HG03442 (cell line): ENCODE results near the gene NMRK2.
"Not testable (repeated sequence)": the region's sequence is repeated elsewhere in the genome, so short reads cannot be mapped to it uniquely, and the experiment has no call there.

Experiments
- ATAC-seq: cut with Tn5 transposase; IDR thresholded peaks from one replicate; pipeline ENCODE4 v1.9.1; 2021; ENCODE audit warnings: mild to moderate bottlenecking, moderate library complexity; ENCODE audit not compliant: unreplicated experiment

NMRK2 gene, protein sequence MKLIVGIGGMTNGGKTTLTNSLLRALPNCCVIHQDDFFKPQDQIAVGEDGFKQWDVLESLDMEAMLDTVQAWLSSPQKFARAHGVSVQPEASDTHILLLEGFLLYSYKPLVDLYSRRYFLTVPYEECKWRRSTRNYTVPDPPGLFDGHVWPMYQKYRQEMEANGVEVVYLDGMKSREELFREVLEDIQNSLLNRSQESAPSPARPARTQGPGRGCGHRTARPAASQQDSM

DNA sequence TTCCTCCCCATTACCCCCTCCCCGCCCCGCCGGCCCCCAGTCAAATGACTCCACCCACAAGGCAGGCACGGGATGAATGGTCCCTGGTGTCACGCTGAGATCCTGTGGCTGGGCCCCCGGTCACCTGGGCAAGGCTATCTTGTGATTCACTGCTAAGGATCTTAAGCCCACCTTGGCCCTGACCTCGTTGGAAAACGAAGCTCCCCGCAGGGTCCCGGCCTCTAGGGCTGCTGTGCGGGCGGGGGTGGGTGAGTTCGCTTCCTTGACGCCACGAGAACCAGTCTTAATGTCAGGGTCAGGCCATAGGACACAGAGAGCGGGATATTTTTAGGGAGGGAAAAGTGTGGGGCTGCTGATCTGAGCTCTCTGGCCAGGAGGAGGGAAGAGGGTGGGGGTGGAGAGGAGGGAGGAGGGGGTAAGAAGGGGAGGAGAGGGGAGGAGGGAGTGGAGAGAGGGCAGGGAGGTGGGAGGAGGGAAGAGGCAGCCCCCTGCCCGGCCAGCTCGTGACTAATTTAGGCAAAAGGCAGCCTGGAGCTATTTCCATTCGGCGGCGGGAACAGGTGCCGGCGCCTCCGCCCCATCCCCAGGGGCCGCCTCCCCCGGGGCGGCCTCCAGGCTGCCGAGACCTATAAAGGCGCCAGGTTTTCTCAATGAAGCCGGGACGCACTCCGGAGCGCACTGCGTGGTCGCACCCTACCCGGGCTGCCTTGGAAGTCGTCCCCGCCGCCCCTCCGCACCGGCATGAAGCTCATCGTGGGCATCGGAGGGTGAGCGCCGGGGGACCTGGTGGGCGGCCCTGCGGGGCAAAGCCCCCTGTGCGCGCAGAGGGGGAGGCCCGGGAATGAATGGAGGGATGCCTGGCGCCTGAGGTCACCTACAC is at the start of gene NMRK2:
Gene NMRK2 (plus strand): TSS at position 139 of the 880 bp plus-strand sequence. CDS start 603 bp downstream, at position 742.
- ATAC-seq, result no peak

DNA sequence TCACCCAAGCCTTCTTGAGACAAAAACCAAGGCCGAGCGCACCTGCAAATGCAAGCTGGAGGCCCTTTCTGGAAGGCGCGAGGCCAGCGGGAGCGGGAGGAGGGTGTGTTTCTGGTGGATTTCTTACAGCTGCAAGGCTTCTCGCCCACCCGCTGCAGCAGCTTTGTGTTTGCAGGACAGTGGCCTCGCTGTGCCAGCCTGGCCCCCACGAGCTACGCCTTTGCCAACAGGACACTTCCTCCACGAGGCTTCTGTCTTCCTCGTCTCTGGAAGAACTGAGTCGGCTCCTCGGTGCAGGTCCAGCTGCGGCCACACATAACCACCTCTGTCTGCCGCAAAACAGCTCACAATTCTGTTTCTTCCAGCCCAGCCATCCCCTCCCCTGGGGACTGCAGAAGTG is 42.3 kb upstream of the NMRK2 start:
- ATAC-seq, result no peak

DNA sequence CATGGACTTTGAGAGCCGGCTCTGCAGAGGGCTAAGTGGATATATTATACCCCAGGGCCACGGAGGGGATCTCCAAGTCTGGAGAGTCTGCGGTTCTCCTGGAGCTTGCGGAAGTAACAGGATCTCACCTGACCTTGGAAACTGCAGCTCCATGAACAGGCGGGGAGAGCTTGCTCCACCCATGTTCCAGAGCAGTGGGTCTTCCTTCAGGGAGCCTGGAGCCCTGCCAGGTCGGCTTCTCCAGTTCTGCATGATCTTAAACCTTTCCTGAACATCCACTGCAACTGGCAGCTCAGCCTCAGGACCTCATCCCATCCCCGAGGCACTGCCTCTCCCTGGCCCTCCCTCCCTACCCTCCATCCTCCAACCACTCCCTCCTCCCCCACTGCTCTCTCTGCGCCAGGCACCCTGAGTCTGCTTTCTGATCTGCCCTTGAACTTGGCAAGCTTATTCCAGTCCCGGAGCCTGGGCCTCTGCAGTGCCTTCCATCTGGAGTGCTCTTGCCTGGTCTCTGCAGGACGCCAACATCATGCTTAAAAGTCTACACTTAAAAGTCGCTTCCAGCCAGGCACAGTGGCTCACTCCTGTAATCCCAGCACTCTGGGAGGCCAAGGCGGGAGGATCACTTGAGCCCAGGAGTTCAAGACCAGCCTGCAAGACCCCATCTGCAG is 39.2 kb upstream of the NMRK2 start:
- ATAC-seq, result no peak

DNA sequence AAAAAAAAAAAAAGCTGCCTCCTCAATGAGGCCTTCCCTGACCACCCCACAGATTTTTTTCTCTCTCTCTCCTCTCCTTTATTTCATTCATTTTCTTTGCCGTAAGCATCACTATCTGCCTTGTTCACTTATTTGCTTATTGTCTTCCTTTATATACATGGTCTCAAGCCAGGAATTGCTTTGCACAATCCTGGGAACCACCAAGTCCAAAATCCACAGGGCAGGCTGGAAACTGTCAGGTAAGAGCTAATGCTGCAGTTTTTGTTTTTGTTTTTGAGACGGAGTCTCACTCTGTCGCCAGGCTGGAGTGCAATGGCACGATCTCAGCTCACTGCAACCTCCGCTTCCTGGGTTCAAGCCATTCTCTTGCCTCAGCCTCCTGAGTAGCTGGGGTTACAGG is 37.9 kb upstream of the NMRK2 start:
- not testable (repeated sequence) for ATAC-seq

DNA sequence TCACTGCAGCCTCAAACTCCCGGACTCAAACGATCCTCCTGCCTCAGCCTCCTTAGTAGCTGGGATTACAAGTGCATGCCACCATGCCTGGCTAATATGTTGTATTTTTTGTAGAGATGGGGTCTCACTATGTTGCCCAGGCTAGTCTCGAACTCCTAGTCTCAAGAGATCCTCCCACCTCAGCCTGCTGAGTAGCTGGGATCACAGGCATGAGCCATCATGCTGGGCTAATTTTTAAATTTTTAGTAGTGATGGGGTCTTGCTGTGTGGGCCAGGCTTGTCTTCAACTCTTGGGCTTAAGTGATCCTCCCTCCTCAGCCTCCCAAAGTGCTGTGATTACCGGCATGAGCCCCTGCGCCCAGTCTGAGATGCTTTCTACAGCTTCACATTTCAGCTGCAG is 37.1 kb upstream of the NMRK2 start:
- no peak for ATAC-seq

DNA sequence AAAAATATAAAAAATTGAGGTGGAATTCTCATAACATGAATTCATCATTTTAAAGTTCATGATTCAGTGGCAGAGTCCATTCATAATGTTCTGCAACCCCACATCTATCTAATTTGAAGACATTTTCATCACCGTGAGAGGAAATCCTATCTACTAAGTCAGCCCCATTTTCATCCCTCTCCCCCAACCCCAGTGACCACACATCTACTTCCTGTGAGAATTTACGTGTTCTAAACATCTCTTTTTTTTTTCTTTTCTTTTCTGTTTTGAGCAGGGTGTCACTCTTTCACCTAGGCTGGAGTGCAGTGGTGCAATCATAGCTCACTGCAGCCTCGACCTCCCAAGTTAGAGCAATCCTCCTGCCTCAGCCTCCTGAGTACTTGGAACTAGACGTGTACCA is 34.9 kb upstream of the NMRK2 start:
- ATAC-seq, result no peak

DNA sequence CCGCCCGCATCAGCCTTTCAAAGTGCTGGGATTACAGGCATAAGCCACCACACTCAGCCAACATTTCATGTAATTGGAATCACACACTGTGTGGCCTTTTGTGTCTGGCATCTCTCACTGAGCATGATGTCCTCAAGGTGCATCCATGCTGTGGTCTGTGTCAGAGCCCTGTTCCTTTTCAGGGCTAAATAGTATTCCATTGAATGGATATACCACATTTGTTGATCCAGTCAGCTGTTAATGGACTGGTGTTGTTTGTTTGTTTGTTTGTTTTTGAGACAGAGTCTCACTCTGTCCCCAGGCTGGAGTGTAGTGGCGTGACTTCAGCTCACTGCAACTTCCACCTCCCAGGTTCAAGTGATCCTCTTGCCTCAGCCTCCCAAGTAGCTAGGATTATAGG is 34.4 kb upstream of the NMRK2 start:
- no peak for ATAC-seq

DNA sequence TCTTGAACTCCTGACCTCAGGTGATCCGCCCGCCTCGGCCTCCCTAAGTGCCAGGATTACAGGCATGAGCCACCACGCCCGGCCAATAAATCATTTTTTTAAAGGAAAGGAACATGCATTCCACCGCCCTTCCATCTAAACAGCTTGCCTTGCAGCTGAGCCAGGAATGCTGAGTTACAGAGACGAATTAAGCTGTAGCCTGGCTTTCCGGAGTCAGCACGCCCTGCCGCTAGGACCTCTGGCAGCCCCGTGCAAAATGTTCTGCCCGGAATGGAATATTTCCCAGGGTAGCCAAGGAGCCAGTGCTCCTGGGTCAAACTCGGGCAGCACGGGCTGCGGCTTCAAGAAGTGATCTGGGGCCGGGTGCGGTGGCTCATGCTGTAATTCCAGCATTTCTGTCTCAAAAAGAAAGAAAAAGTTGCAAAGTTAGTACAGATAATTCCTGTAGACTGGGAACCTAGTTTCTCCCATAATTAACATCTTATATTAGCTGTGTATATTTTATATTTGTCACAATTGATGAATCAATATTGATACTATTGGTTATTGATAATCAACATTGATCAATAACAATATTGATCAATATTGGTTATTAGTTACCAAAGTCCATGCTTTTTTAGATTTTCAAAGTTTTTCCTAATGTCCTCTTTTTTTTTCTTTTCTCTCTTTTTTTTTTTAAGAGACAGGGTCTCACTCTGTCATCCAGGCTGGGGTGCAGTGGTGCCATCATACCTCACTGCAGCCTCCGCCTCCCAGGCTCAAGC is 33.2 kb upstream of the NMRK2 start:
- ATAC-seq, result no peak

DNA sequence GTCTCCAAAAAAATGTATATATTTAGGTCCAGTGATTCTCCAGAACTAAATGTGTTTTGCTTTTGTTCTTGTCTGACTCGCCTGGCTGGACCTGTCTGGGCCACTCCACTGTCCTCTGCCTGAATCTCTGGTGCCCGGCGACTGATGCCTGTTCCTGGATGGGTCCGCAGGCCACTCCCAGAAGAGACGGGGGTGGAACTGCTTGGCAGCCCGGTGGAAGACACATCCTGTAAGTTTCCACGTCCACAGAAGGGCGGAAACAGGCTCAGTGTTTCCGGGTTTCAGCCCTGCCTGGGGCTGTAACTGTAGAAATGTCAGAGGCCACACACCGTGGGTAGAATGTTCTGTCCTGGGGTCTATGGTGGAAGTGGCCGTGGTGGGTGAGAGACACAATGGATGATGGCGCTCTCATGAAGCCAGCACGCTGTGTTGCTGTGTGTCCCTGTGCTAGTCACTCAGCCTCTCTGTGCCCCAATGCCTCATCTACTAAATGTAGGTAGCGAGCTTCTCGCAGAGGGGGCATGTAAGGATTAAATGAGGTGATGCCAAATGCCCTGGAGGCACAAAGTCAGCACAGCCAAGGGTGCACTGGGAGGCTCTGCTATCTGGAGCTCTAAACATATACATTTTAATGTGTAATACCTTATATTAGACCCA is 30.4 kb upstream of the NMRK2 start:
- no peak for ATAC-seq

DNA sequence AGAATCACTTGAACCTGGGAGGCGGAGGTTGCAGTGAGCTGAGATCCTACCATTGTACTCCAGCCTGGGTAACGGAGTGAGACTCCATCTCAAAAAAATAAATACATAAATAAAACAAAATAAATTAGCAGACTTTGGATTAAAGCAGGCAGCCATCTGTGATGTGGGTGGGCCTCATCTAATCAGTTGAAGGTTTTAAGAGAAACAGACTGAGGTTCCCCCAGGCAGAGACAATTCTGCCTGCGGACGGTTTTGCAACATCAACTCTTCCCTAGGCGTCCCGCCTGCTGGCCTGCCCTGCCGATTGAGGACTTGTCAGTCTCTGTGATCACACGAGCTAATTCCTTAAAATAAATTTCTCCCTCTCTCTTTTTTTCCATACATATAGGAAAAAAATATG is 28.6 kb upstream of the NMRK2 start:
- no peak for ATAC-seq

DNA sequence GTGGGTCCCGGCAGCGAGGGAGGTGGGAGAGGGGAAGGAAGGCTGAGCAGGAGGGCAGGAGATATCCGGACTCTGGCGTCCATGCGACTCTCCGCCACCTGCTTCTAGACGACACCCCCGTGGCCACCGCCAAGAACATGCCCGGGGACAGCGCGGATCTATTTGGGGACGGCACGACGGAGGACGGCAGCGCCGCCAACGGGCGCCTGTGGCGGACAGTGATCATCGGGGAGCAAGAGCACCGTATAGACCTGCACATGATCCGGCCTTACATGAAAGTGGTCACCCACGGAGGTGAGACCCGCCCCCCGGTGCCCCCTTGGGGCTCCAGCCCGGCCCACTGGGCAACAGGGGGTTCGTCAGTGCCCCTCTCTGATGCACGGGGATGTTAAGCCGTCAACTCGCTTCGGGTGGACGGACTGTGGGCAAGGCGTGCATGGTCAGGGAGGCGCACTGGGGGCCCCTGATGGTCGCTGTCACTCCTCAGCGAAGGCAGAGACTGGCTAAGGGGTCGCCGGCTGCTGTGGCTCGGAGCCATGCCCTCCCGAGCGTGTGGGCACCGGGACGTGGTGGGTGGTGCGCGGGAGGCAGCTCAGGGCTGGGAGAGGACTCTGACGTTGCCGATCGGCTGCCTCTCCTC is 25.1 kb upstream of the NMRK2 start:
- ATAC-seq, result no peak

DNA sequence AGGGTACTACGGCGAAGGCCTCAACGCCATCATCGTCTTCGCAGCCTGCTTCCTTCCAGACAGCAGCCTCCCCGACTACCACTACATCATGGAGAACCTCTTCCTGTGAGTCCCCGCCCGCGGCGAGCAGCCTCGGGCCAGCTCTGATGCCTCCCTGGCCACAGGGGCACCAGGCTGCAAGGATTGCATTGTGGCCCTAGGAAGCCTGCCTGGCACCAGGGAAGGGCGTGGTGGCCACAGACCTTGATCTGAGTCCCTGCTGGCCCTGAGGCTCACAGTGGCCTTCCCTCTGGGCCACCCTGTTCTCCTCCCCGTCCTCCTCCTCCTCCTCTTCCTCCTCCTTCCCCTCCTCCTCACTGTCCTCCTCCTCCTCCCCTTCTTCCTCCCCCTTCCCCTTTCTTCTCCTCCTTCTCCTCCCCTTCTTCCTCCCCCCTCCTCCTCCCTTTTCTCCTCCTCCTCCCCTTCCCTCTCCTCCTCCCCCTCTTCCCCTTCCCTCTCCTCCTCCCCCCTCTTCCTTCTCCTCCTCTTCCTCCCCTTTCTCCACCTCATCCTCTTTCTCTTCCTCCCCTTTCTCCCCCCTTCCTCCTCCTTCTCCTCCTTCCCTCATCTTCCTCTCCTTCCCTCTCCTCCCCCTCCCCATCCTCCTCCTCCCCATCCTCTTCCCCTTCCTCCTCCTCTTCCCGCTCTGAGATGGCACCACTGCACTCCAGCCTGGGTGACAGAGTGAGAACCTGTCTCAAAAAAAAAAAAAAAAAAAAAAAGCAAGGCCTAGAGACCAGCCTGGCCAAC is 24.4 kb upstream of the NMRK2 start:
- no peak for ATAC-seq

DNA sequence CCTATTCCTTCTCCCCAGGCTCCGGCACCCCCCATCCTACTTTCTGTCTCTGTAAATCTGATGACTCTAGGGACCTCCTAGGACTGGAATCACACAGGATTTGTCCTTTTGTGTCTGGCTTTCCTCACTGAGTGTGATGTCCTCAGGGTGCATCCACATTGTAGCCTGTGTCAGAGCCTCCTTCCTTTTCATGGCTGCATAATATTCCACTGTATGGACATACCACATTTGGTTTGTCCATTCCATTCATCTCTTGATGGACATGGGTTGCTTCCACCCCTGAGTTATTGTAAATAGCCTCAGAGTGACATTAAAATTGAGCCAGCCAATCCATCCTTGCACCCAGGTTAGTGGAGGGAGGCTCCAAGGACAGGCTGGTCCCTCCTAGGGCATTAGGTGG is 22.8 kb upstream of the NMRK2 start:
- ATAC-seq, result no peak

DNA sequence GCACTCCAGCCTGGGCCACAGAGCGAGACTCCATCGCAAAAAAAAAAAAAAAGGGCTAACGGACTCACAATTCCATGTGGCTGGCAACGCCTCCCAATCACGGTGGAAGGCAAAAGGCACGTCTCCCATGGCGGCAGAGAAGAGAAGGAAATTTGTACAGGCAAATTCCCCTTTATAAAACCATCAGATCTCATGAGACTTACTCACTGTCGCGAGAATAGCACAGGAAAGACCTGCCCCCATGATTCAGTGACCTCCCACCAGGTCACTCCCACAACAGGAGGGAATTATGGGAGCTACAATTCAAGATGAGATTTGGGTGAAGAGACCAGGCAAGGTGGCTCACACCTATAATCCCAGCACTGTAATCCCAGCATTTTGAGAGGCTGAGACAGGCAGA is 18.7 kb upstream of the NMRK2 start:
- no peak for ATAC-seq

DNA sequence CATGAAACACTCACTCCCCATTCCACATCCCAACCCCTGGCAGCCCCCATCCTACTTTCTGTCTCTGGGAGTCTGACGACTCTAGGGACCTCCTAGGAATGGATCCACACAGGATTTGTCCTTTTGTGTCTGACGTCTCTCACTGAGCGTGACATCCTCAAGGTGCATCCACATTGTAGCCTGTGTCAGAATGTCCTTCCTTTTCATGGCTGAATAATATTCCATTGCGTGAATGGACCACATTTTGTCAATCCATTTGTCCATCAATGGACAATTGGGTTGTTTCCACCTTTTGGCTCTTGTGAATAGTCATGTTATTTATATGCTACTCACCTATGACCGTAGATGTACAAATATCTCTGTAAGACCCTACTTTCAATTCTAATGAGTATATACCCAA is 16.8 kb upstream of the NMRK2 start:
- ATAC-seq, result no peak

DNA sequence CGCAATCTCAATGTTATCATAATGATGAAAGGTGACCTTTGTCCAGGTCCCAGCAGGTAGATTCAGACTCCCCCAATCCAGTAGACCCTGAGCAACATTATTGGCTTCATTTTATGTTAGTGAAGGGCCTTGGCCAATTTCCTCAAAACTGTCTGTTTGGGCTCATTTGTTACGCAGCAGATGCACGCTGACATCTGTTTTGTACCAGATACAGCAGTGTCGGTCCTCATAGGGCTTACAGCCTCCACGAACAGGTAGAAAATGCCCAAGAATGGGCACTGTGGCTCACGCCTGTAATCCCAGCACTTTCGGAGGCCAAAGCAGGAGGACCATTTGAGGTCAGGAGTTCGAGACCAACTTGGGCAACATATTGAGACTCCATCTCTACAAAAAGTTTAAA is 13.1 kb upstream of the NMRK2 start:
- ATAC-seq, result no peak

DNA sequence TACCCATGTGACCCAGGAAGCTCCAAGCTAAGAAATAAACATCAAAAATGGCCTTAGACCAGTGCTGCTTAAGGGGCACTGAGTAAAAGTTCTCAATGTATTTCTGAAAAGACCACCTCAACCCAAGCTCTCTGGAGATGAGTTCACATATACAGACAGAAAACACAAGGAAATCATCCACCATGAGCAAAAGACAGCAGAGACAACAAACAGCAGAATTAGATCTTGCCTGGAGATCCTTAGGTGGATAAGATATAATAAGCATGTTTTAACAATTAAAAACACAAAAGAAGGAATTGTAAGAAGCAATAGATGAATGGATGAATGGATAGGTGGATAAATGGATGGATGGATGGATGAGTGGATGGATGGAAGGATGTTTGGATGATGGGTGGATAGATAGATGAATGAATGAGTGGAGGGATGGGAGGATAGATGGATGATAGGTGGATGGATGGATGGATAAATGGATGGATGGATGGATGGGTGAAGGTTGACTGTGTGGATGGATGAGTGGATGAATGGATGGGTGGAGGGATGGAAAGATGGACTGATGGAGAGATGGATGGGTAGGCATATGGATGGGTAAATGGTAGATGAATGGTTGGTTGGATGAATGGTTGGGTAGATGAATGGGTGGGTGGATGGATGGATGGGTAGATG is 9.6 kb upstream of the NMRK2 start:
- no peak for ATAC-seq

DNA sequence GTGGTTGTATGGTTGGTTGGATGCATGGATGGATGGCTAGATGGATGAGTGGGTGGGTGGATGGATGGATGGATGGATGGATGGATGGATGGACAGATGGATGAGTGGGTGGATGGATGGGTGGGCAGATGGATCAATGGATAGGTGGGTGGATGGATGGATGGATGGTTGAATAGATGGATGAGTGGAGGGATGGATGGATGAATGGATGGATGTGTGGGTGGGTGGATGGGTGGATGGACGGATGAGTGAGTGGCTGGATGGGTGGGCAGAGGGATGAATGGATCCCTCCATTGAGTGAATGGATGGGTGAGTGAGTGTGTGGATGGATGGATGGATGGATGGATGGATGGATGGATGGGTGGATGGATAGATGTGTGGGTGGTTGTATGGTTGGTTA is 9.0 kb upstream of the NMRK2 start:
- ATAC-seq, result no peak

DNA sequence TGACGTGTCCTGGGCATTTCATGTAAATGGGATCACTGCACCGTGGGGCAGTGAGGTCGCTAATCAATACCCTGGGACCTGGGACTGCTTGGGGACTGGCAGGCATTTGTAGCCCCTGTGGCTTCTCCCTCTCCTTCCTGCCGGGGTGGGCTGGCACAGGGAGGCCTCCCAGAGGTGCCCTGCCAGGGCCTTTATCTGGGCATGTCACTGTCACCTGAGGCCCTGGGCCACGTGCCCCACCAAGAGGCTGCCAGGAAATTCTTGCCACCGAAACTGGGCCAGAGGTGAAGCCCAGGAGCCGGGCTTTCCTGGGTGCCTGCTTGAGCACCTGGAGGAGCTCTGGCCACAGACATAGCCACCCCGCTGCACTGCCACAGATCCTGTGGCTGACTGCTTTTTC is 1.8 kb upstream of the NMRK2 start:
- ATAC-seq, result no peak
